ENCODE results near the gene KRTAP4-7.
"Not testable (repeated sequence)": the region's sequence is repeated elsewhere in the genome, so short reads cannot be mapped to it uniquely, and the experiment has no call there.

KRTAP4-7 gene

DNA sequence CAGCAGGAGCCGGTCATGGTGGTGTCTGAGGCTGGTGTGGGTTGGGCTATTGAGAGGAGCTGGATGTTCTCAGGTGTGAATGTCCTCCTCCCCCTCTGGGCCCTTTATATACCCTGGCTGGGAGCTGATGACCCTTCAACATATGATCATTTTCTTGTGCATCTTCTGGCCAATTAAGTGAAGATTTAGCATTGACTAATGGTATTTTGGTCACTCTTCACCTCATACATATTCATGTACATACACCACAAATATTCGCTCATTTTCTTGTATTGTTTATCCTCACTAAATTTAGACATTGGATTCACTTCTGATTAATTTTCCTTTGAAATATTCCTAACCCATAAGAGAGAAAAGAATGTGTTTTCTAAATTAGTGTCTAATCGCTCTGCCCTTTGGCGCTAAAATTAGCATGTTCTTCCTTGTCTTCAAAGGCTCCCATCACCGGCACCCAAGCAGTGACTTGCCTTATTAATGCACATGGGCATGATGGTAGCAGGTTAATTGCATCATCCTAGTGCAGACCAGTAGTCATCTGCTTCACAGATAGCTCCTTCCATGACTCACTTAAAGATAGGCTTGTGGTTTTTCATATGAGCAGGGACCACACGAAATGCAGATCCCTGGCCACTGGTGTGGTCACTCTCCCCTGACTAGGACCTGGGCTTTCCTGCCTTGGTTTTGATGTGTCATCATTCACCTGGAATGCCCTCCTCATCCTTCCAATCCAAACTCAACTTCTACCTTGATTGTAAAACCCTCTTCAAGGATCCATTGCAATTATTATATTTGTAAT lies 17.9 kb upstream of the KRTAP4-7 start, which contains the start of gene KRTAP2-4:
Gene KRTAP2-4 (minus strand): TSS at position 51 of the 796 bp plus-strand sequence. CDS start 34 bp downstream, at position 17.
- DNase-seq, result no peak

DNA sequence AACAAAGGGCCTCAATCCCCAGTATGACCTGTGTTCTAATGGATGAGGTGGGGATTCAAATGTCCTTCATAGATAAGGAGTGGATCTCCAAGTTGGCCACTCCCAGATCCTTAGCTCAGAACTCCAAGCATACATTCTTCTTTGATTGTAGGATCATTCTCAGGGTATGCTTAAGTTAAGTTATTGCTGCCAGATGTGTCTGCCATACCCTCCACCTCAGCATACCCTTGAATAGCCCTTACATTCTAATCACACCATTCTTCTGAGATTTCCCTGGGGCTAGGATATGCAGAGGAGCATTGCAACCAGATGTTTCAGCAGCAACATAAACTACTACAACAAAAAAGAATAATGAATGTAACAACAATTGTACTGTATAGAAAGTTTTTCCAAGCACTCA lies 16.7 kb upstream of the KRTAP4-7 start:
- no peak for DNase-seq

DNA sequence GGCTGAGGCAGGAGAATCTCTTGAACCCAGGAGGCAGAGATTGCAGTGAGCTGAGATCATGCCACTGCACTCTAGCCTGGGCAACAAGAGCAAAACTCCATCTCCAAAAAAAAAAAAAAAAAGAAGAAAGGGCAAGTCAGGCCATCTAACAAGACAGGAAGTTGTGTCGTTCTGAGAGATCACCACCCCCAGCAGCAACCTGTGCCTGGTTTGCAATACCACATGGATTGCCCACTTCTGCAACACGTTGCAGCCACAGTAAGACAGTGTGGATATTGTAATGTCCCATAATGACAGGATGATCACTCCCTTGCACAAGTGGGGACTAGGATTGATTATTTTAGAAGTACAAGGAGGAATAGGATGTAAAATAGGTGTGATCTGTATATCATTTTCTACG lies 14.9 kb upstream of the KRTAP4-7 start:
- DNase-seq, result no peak

GRCh38 chr17:41071606-41072360 lies 12.2 kb upstream of the KRTAP4-7 start:
- DNase-seq, result no peak

DNA sequence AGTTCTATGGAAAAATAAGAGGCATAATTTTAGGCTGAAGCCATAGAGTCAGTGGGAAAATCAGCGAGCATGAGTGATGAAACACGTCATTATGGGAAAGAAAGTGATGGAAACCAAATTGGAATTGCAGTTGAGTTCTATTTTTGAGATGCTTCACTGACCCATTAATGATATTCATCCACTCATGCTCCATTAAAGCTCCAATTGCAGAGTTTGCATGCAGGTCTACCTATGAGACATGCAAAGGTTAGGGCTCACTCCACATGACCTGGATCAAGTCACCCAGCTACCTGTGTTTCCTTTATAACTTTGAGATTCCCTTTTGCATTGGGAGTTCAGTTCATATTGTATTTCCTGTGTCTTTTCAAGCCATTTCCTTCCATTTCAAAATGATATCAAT lies 10.3 kb upstream of the KRTAP4-7 start:
- no peak for DNase-seq

DNA sequence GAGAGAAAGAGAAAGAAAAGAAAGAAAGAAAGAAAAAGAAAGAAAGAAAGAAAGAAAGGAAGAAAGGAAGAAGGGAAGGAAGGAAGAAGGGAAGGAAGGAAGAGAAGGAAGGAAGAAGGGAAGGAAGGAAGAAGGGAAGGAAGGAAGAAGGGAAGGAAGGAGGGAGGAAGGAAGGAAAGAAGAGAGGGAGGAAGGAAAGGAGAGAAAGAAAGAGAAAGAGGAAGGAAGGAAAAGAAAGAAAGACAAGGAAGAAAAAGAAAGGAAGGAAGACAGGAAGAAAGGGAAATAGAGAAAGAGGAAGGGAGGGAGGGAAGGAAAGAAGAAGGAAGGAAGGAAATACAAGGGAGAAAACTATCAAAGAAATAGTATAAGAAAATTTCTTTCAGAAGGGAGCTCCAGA lies 7.2 kb upstream of the KRTAP4-7 start:
- DNase-seq, result no peak

DNA sequence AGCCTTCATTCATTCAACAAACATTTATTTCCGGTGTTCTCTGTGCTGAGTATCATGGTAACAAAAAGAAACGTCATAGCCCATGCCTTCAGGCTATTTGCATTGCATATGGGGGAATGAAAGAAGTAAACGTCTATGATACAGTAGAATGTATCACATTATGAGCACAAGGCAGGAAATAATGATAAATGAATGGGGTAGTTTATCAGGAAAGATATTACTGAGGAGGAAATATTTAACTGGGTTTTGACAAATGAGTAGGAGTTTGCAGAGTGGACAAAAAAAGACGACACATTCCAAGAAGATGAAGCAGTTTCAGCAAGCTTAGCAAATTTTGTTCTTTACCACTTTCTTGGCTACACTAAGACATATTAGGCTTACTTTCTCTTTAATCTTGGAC lies 1.3 kb upstream of the KRTAP4-7 start:
- DNase-seq, result no peak

DNA sequence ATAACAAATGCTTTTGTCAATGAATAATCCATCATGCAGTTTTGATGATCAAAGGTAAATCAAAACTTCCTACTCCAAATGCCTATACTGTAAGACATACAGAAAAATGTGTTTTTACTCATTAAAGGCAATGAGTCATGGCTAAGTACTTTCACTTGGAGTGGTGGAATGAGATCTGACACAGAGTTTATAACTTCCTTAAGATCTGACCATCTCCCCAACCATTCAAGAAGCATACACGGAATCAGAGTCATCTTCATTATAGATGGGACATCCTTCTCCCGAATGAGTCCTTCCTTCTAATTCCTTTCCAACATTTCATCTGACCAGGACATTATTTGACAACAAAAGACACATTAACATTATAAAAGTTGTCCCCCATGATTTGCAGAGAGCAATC lies 523 bp upstream of the KRTAP4-7 start:
- not testable (repeated sequence) for DNase-seq

GRCh38 chr17:41088760-41089352 lies 4.9 kb downstream of the KRTAP4-7 start:
- not testable (repeated sequence) for DNase-seq

- no peak for DNase-seq
Measured at GRCh38 chr17:41096055-41096454, 12.1 kb downstream of the KRTAP4-7 start.

GRCh38 chr17:41098042-41098441 lies 14.1 kb downstream of the KRTAP4-7 start, which contains the start of gene KRTAP4-8:
Gene KRTAP4-8, minus strand, starts transcription at chr17:41098142. Its CDS starts 58 bp downstream, at chr17:41098084.
- no peak for DNase-seq

DNA sequence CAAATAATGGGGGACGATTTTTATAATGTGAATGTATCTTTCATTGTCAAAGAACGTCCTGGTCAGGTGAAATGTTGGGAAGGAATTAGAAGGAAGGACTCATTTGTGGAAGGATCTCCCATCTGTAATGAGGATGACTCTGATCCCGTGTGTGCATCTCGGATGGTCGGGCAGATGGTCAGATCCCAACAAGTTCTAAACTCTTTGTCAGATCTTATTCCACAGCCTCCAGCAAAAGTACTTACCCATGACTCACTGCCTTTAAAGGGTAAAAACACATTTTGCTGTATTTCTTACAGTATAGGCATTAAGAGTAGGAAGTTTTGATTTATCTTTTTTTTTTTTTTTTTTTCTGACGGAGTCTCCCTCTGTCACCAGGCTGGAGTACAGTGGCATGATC lies 14.5 kb downstream of the KRTAP4-7 start:
- no peak for DNase-seq

DNA sequence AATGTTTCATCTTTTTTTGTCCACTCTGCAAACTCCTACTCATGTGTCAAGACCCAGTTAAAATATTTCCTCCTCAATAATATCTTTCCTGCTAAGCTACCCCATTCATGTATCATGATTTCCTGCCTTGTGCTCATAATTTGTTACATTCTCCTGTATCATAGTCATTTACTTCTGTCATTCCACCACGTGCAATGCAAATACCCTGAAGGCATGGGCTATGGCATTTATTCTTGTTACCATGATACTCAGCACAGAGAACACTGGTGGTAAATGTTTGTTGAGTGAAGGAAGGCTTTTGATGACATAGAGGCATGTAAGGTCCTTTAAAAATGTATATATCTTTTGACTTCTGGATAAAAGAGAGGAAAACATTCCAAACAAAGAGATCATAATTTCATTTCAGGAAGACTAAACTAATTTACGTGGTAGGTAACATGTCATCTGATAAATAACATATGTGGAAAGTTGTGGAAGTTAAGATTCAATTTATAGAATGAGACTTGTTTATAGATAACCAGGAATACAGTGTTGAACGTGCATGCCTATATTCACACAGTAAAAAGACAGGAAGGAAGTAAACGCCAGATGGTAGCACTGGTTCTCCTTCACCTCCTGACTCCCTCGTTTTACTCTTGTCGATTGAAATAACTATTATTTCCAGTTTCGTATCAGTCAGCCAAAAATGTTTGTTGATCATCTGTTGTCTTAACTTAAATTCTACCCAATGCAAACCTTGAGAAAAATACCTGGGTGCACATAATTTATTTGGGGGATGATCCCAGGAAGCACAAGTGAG lies 15.9 kb downstream of the KRTAP4-7 start:
- peak; percentile 18 for DNase-seq

DNA sequence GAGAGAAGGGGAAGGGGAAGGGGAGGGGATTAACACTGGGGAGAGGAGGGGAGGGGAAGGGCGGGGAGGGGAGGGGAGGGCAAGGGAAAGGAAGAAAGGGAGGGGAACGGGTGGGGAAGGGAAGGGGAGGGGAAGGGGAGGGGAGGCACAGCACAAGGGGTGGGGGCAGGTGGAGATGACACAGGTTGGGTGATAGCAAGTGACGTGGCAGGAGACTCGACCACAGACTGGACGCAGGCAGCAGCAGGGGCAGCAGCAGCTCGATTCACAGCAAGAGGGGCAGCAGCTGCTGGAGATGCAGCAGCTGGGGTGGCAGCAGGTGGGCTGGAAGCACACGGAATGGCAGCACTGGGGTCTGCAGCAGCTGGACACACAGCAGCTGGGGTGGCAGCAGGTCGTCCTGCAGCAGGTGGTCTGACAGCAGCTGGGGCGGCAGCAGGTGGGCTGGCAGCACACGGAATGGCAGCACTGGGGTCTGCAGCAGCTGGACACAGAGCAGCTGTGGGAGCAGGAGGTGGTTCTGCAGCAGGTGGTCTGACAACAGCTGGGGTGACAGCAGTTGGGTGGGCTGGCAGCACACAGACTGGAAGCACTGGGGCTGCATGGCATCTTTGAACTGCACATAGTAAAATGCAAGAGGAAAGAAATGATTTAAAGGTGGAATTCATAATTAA lies 17.8 kb downstream of the KRTAP4-7 start, which contains the start of gene KRTAP4-16:
Gene KRTAP4-16 (minus strand): TSS at position 624 of the 674 bp plus-strand sequence. CDS start 0 bp downstream, at position 624.
- no peak for DNase-seq

- DNase-seq, result no peak
Measured at GRCh38 chr17:41103896-41104295, 19.9 kb downstream of the KRTAP4-7 start.

- DNase-seq, result not testable (repeated sequence)
Measured at GRCh38 chr17:41104386-41105038, 20.6 kb downstream of the KRTAP4-7 start.

DNA sequence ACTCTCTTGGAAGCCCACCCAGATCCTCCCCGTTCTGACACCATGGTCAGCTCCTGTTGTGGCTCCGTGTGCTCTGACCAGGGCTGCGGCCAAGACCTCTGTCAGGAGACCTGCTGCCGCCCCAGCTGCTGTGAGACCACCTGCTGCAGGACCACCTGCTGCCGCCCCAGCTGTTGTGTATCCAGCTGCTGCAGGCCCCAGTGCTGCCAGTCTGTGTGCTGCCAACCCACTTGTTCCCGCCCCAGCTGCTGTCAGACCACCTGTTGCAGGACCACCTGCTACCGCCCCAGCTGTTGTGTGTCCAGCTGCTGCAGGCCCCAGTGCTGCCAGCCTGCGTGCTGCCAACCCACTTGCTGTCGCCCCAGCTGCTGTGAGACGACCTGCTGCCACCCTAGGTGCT lies 21.4 kb downstream of the KRTAP4-7 start, which contains the start of gene KRTAP4-9:
Gene KRTAP4-9 (plus strand): TSS at position 43 of the 400 bp plus-strand sequence. CDS start 0 bp downstream, at position 43.
- DNase-seq, result not testable (repeated sequence)

DNA sequence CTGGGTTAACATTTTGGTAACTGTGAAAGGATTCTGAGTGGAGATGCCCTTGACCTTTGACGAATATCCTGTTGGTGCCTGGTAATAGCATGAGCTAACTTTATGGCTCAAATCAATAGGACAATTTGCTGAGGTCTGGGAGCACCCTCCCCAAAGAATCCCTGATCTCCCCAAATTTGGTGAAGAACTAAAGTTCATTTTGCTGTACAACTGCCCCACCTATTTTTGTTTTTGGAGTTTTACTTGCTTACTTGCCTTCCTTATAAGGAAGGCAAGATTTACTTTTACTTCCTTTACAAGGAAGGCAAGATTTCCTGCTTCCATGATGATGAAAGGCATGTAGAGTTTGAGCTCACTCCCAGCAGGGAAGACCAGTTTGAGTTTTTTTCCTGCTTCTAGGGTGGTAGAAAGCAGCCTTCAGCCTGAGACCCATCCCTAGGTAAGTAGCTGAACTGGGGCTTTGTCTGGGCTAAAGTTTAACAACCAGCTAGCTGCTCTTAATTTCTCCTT lies 24.0 kb downstream of the KRTAP4-7 start:
- DNase-seq, result no peak

- DNase-seq, result not testable (repeated sequence)
Measured at GRCh38 chr17:41108728-41109386, 24.9 kb downstream of the KRTAP4-7 start.

DNA sequence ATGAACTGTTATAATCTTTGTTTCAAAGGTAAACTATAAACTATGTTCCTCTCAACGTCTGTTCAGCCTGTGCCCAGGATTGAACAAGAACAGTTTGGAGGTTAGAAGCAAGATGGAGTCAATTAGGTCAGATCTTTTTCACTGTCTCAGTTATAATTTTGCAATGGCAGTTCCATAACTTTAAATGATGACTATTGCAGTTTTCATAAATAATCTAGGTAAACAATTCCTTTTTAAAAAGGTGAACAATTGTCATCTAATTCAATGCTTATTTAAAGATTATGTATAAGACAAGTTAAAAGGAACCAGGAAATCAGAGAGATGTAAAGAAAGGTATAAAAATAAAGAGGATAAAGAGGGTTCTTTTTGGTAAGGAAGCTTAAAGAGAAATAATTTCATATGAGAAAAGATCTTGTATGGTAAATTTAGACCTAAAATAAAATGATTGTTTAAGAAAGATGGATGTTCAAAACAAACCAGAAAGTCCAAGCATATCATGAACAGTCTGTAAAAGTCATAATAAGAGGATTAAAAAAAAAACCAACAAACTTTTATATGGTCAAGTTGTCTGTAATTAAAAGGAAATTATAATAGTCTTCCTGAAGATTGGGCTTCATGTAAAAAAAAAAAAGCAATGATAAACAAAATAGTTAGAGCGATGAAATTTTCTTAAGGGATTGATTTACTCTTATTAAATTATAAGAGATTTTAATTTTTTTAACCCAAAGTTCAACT lies 27.4 kb downstream of the KRTAP4-7 start:
- DNase-seq, result no peak

All from KG1 (cell line).